ENCODE results near the gene STOML1. TPM values are rescaled to one million over a fixed set of nuclear protein-coding genes. Genes with fewer than 3 reads are reported as not detected.

STOML1 gene
- total RNA-seq, 1 donor from 2014 or later, result 16.3 TPM

GRCh38 chr15:73952171-73952912, 39.8 kb downstream of the STOML1 start:
- H3K4me1 ChIP-seq, result peaks cover 24% of the 10 kb centered on the region
- DNase-seq (peak; percentile 43), ATAC-seq (no peak)
- H3K27me3 ChIP-seq (ENCODE audit: low read depth), result no peaks in the 10 kb centered on the region
- H3K36me3 ChIP-seq, result no peaks in the 10 kb centered on the region
- peak overlapping the region; percentile 84 for H3K27ac ChIP-seq
- no peak overlapping the region for H3K4me3 ChIP-seq
- no peaks in the 10 kb centered on the region for H3K9me3 ChIP-seq
- intact Hi-C loops (cut with DNase I), result no loop called here
- TF ChIP-seq CTCF (IDR thresholded peaks at IDR 0.05), result no peak

GRCh38 chr15:73951601-73952000, 40.5 kb downstream of the STOML1 start:
- no peak overlapping the region for H3K4me3 ChIP-seq
- no peaks in the 10 kb centered on the region for H3K27me3 ChIP-seq (ENCODE audit: low read depth)
- no peaks in the 10 kb centered on the region for H3K9me3 ChIP-seq
- H3K36me3 ChIP-seq, result no peaks in the 10 kb centered on the region
- H3K4me1 ChIP-seq, result peaks cover 20% of the 10 kb centered on the region
- no peak for TF ChIP-seq CTCF (IDR thresholded peaks at IDR 0.05)
- intact Hi-C loops (cut with DNase I), result no loop called here
- H3K27ac ChIP-seq, result peak overlapping the region; percentile 84
- DNase-seq (peak; percentile 36), ATAC-seq (peak in 1 of 2 donors; percentile 35)

DNA sequence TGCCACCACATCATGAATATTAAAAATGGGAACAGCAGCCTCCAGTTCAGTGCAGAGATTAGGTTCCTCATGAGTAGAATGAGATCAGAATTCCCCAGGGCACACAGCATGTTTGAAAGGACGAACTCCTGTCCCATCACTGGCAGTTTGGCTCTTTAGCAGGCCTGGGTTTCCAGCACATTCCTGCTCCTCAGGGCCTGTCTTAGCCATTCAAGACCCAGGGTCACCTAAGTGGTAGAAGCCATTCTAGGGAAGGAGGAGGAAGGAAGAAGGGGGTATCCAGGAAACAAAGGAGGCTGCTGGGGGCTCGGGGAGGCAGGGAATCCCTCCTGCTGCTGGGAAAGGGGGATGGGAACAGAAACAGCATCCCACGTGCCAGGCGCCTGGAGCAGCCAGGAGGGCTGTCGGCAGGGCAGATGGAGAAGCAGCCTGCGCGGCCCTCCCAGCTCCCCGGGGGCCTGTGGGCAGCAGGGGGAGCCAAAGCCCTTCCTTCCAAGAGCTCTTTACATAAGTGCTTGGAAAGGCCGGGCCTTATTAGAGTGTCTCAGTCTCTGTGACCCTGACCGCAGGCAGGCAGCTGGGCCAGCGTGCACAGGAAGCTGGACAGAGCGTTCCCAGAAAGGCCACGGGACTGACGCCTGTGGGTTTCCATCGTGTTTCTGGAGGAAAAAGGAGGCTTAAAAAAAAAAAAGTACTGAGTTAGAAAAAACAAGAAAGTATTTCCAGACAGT, 41.1 kb downstream of the STOML1 start:
- ATAC-seq (peak; percentile 96 to 97), DNase-seq (peak; percentile 91)
- intact Hi-C loops (cut with DNase I), result no loop called here
- TF ChIP-seq CTCF (IDR thresholded peaks at IDR 0.05), result peak; percentile 87
- H3K36me3 ChIP-seq, result no peaks in the 10 kb centered on the region
- no peak overlapping the region for H3K4me3 ChIP-seq
- H3K27me3 ChIP-seq (ENCODE audit: low read depth), result no peaks in the 10 kb centered on the region
- H3K9me3 ChIP-seq, result no peaks in the 10 kb centered on the region
- H3K4me1 ChIP-seq, result peaks cover 14% of the 10 kb centered on the region
- H3K27ac ChIP-seq, result peak overlapping the region; percentile 84

DNA sequence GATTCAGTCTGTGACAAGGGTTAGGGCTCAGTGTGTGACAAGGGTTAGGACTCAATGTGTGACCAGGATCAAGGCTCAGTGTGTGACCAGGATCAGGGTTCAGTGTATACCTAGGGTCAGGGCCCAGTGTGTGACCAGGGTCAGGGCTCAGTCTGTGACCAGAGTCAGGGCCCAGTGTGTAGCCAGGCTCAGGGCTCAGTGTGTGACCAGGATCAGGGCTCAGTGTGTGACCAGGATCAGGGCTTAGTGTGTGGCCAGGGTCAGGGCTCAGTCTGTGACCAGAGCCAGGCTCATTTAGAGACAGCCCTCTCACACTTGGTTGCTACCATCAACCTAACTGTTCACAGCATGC, 41.6 kb downstream of the STOML1 start:
- Histone ChIP-seq H3K27me3 (ENCODE audit: low read depth) (no peaks in the 10 kb centered on the region), H3K4me3 (no peak overlapping the region), H3K27ac (peak overlapping the region; percentile 42), H3K9me3 (no peaks in the 10 kb centered on the region), H3K4me1 (peaks cover 13% of the 10 kb centered on the region), H3K36me3 (no peaks in the 10 kb centered on the region)
- peak; percentile 24 for DNase-seq
- no peak for TF ChIP-seq CTCF (IDR thresholded peaks at IDR 0.05)
- ATAC-seq, result no peak
- intact Hi-C loops (cut with DNase I), result no loop called here

GRCh38 chr15:73949496-73949895, 42.6 kb downstream of the STOML1 start:
- Histone ChIP-seq H3K4me3 (no peak overlapping the region), H3K27ac (no peak overlapping the region), H3K9me3 (no peaks in the 10 kb centered on the region), H3K27me3 (ENCODE audit: low read depth) (no peaks in the 10 kb centered on the region), H3K4me1 (peaks cover 13% of the 10 kb centered on the region), H3K36me3 (no peaks in the 10 kb centered on the region)
- no peak for TF ChIP-seq CTCF (IDR thresholded peaks at IDR 0.05)
- intact Hi-C loops (cut with DNase I), result no loop called here
- ATAC-seq, result no peak
- peak; percentile 28 for DNase-seq

Data from lower lobe of right lung (tissue), 2 donors.